Measurements from ENCODE around the gene CES2.
"Not testable (repeated sequence)": the region's sequence is repeated elsewhere in the genome, so short reads cannot be mapped to it uniquely, and the experiment has no call there.

The CES2 gene

DNA sequence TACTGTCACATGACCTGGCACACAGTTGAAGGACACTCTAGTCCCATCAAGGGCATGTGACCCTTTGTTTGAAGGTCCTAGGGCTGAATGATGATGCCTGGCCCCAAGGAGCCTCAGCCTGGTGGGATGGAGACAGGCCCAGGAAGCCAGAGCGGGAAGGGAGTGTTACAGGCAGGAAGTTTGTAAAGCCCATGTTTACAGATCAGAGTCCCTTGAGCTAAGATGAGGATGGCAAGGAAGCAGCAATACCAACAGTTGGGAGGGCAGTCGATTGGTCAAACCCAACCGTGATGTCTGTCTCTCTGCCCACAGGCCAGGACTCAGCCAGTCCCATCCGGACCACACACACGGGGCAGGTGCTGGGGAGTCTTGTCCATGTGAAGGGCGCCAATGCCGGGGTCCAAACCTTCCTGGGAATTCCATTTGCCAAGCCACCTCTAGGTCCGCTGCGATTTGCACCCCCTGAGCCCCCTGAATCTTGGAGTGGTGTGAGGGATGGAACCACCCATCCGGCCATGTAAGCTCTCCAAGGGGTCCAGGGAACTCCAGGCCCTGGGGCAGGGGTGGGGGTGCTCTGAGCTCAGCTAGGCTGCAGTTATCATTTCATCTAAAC, 2.5 kb downstream of the CES2 start:
- DNase-seq, result no peak

DNA sequence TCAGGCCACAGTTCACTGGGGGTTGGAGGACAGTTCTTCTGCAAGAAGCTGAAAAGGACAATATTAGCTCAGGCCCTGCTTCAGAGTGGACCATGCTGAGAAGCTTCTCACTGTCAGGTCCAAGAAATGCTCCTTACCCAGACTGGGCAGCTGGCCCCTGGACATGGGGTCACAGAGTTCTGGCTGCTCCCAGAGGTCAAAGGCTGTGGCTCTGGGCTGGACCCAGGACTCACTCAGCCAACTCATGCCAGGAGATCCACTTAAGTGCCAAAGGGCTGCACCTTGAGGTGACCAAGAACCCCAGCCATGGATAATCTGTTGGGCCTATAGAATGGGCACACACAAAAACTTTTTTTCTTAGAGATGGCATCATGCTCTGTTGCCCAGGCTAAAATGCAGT, 4.0 kb downstream of the CES2 start:
- DNase-seq, result no peak

GRCh38 chr16:66940236-66940635, 4.9 kb downstream of the CES2 start:
- DNase-seq, result no peak

DNA sequence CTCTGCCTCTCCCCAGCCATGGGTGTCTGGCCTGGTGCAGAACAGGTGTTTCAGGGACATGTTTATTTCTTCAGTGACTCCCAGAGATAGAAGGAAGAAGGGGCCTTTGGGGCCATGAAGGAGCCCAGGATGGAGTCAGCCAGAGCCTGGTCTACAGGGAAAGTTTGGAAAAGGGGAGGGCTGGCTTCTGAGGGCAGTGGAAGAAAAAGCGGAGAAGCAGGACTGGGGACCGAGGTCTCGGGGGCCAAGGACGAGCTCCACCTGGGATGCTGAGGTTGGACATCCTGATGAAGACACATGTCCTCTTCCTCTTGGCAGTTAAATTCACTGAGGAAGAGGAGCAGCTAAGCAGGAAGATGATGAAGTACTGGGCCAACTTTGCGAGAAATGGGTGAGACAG, 7.7 kb downstream of the CES2 start:
- no peak for DNase-seq

- DNase-seq, result no peak
Observed at GRCh38 chr16:66943426-66944053, 8.2 kb downstream of the CES2 start.

DNA sequence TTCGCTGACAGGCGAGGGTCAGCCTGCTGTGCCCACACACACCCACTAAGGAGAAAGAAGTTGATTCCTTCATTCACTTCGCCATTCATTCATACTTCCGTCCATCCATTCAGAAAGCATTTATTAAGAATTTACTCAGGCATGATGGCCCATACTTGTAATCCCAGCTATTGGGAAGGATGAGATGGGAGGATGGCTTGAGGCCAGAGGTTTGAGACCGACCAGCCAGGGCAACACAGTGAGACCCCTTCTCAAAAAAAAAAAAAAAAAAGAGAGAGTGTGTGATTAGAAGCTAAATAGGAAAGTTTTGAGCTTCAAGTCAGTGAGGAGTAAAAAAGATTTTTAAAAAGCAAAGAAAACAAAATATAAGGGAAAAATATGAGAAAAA, 8.7 kb downstream of the CES2 start:
- no peak for DNase-seq

GRCh38 chr16:66944971-66945370, 9.7 kb downstream of the CES2 start:
- not testable (repeated sequence) for DNase-seq

- no peak for DNase-seq
Observed at GRCh38 chr16:66945939-66946338, 10.6 kb downstream of the CES2 start.

DNA sequence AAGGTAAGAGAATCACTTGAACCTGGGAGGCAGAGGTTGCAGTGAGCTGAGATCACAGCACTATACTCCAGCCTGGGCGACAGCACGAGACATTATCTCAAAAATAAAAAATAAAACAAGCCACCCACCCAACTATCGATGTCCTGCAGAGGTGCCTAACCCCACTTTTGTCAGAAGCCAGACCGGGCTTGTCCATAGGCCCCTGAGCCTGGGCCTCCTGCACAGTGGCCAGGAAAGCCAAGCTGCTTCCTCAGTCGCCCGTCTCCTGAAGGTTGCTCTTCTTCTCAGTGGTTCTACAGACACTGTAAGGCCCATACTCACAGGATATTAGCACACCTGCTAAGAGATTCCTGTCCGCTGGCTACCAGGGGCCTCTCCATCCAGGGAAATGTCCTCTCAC, 11.2 kb downstream of the CES2 start:
- no peak for DNase-seq

GRCh38 chr16:66946974-66947301, 11.6 kb downstream of the CES2 start:
- no peak for DNase-seq

- peak; percentile 85 for DNase-seq
Observed at GRCh38 chr16:66947302-66948065, 12.2 kb downstream of the CES2 start.

DNA sequence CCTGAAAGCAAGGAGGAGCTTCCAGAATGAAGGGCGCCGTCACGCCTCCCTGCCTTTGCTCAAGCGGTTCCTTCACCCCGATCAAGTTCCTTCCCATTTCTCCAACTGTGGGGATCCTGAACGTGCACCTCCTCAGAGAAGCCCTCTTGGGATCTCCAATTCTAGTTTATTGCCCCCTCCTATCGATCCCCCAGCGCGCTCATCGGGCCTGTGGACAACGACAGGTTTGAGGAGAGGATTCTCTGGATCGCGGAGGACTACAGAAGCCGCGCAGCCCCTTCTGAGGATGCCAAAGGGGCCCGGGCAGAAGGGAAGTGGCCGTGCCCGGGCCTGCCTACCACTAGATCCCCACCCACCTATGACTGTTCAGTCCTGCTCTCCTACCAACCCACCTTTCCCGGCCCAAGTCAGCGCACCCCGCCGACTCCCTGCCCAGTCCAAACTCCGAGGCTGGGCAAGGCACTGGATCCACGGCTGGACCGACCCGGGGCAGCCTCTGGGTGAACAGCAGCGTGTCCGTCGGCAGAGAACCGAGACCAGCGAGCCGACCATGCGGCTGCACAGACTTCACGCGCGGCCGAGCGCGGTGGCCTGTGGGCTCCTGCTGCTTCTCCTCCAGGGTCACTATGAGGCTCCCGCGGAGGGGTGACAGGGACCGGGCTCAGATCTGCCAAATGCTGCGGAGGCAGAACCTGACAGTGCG, 13.0 kb downstream of the CES2 start:
- DNase-seq, result peak; percentile 10

DNA sequence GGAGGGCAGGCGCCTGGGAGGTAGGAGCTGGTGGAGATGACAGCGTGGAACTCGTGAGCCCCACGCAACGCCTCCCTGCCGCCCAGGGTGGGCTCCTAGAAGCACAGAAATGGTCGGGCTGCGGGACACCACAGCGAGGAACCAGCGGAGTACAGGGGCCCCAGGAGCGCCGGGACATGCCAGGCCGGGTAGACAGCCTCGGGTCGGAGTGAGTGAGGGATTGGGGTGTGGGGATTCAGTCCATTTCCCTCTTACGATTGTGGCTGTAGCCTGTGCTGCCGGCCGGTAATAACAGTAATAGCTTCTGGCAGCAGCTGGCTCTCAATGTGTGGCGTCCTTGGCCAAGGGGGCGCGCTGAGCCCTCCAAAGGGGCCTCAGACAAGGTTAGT, 13.5 kb downstream of the CES2 start:
- DNase-seq, result no peak

- DNase-seq, result no peak
Observed at GRCh38 chr16:66949472-66949871, 14.2 kb downstream of the CES2 start.

- DNase-seq, result no peak
Observed at GRCh38 chr16:66950437-66950836, 15.1 kb downstream of the CES2 start.

DNA sequence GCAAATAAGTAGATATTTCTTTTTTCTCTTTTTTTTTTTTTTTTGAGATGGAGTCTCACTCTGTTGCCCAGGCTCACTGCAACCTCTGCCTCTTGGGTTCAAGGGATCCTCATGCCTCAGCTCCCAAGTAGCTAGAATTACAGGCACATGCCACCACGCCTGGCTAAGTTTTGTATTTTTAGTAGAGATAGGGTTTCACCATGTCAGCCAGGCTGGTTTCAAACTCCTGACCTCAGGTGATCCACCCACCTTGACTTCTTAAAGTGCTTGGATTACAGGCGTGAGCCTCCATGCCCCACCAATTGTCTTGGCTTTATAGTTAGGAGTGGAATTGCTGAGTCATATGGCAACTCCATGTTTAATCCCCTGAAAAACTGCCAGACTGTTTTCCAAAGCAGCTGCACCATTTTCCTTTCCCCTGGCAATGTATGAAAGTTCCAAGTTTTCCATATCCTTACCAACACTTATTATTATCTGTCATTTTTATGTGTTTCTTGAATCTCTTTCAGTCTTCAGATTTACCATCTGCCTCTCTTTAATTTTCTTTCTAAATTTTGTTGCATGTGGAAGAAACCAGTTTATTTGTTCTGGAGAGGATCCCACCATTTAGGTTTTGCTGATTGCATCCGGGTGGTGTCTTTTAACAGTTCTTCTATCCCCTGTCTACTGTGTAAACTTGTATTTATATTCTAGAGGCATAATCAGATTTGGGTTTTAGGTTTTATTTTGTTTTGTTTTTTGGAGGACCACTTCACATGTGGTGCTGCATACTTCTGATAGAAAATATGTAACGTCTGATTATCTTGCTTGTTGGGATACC, 15.9 kb downstream of the CES2 start:
- no peak for DNase-seq

DNA sequence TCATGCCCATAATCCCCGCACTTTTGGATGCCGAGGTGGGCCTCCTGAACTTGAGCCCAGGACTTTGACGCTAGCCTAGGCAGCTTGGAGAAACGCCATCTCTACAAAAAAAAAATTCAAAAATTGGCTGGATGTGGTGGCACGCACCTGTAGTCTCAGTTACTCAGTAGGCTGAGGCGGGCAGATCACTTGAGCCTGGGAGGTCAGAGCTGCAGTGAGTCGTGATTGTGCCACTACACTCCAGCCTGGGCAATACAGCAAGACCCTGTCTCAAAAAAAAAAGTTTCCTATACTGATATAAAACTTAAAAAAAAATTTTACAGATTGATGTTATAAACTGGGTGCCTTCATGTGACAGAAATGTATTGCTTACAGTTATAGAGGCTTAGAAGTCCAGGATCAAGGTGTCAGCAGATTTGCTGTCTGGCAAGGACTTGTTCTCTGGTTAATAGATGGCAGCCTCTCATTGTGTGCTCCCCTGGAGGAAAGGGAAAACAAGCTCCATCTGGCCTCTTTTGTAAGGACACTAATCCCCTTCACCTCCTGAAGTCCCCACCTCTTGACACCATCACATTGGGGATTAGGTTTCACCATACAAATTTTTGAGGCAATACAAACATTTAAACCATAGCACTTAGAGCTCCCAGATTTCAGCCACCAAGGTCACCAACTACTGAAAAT, 17.3 kb downstream of the CES2 start:
- DNase-seq, result no peak

GRCh38 chr16:66953462-66954096, 18.3 kb downstream of the CES2 start:
- DNase-seq, result no peak

- DNase-seq, result peak; percentile 80
Observed at GRCh38 chr16:66954097-66954659, 18.9 kb downstream of the CES2 start.

DNA sequence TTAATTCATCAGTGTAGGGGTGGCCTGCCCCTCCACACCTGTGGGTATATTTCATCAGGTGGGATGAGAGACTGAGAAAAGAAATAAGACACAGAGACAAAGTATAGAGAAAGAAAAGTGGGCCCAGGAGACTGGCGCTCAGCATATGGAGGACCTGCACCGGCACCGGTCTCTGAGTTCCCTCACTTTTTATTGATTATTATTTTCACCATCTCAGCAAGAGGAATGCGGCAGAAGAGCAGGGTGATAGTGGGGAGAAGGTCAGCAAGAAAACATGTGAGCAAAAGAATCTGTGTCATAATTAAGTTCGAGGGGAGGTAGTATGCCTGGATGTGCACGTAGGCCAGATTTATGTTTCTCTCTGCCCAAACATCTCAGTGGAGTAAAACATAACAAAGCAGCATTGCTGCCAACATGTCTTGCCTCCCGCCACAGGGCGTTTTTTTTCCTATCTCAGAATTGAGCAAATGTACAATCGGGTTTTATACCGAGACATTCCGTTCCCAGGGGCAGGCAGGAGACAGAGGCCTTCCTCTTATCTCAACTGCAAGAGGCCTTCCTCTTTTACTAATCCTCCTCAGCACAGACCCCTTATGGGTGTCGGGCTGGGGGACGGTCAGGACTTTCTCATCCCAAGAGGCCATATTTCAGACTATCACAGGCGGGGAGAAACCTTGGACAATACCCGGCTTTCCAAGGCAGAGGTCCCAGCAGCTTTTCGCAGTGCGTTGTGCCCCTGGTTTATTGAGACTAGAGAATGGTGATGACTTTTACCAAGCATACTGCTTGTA, 20.2 kb downstream of the CES2 start:
- DNase-seq, result not testable (repeated sequence)

GRCh38 chr16:66956154-66956457, 20.8 kb downstream of the CES2 start:
- not testable (repeated sequence) for DNase-seq
